Type B pancreatic cell (in vitro differentiated cells): ENCODE results near the gene RNH1. TPM values are rescaled to one million over a fixed set of nuclear protein-coding genes. Genes with fewer than 3 reads are reported as not detected.

ENCODE experiments used
- DNase-seq: peaks from one replicate; pipeline ENCODE4 v3.0.0; 2021; ENCODE audit warnings: mixed read lengths; ENCODE audit not compliant: unreplicated experiment; ENCODE audit errors: extremely low spot score
- H3K27ac Mint-ChIP-seq: 2 replicates; pipeline ENCODE4 v1.8.0; 2021; ENCODE audit warnings: mild to moderate bottlenecking, mixed read lengths
- H3K27me3 Mint-ChIP-seq: 2 replicates; pipeline ENCODE4 v1.8.0; 2021; ENCODE audit warnings: mixed read lengths
- H3K36me3 Mint-ChIP-seq: 2 replicates; pipeline ENCODE4 v1.8.0; 2021; ENCODE audit warnings: mixed read lengths
- H3K4me1 Mint-ChIP-seq: one replicate; pipeline ENCODE4 v1.8.0; 2021; ENCODE audit warnings: mixed read lengths; ENCODE audit not compliant: unreplicated experiment
- H3K4me3 Mint-ChIP-seq: 2 replicates; pipeline ENCODE4 v1.8.0; 2021; ENCODE audit warnings: mild to moderate bottlenecking, mixed read lengths
- H3K9me3 Mint-ChIP-seq: 2 replicates; pipeline ENCODE4 v1.8.0; 2021; ENCODE audit warnings: mixed read lengths
- total RNA-seq: library from RNA; stranded (reverse); gene quantifications from 2 replicates; pipeline ENCODE4 v1.2.1, GENCODE V29; 2021; ENCODE audit warnings: low replicate concordance
- TF ChIP-seq, protein P1 (sequence below): fragments of 200-600 bp; sonication (generic); conservative IDR thresholded peaks from 2 replicates; pipeline ENCODE4 v1.5.0; 2021; ENCODE audit warnings: antibody characterized with exemption, mild to moderate bottlenecking

The RNH1 gene
- total RNA-seq, 1 donor from 2014 or later = 84.5 TPM

DNA sequence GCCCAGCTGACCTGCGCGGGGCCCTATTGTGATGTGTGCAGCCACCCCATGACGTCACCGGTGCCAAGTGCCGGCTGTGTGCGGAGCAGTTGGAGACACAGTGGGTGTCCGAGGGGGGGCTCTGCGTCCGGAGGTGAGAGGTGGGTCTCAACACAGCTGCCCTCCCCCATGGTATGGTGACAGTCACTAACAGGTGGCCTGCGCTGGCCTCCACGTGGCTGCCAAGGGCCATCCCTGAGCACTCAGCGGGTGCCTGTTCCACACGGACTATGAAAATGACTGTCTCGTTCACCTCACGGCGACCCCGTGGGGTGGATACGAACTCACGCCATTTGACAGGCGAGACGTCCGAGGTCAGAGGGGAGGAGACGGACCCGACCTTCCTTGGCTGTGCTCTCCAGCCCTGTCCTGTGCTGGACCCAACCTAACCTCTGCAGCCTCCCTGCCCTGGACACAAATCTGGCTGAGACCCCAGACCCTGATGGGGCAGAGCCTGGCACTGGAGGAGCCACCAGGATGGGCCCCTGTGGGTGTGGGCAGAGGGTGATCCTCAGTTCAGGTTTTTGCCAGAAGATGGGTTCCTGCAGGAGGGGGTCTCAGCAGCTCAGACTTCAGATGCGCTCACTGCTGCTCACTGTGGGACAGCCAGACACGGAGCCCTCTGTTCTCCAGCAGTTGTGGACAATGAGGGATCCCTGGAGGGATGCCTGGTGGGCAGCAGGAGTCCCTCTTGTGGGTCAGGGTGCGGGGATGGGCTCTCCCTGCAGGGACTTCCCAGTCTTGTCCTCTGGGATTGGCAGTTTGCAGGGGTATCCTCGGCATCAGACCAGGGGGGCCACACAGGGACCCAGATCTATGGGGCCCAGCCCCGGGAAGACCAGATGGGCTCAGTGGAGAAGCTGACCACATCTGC, 22.0 kb upstream of the RNH1 start:
- H3K9me3 Mint-ChIP-seq = no peaks in the 10 kb centered on the region
- no peak for DNase-seq
- H3K36me3 Mint-ChIP-seq = no peaks in the 10 kb centered on the region
- TF ChIP-seq, protein P1, sequence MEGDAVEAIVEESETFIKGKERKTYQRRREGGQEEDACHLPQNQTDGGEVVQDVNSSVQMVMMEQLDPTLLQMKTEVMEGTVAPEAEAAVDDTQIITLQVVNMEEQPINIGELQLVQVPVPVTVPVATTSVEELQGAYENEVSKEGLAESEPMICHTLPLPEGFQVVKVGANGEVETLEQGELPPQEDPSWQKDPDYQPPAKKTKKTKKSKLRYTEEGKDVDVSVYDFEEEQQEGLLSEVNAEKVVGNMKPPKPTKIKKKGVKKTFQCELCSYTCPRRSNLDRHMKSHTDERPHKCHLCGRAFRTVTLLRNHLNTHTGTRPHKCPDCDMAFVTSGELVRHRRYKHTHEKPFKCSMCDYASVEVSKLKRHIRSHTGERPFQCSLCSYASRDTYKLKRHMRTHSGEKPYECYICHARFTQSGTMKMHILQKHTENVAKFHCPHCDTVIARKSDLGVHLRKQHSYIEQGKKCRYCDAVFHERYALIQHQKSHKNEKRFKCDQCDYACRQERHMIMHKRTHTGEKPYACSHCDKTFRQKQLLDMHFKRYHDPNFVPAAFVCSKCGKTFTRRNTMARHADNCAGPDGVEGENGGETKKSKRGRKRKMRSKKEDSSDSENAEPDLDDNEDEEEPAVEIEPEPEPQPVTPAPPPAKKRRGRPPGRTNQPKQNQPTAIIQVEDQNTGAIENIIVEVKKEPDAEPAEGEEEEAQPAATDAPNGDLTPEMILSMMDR = no peak
- no peak overlapping the region for H3K4me3 Mint-ChIP-seq
- no peak overlapping the region for H3K27ac Mint-ChIP-seq
- no peaks in the 10 kb centered on the region for H3K27me3 Mint-ChIP-seq
- no peaks in the 10 kb centered on the region for H3K4me1 Mint-ChIP-seq

GRCh38 chr11:528166-528814, 21.2 kb upstream of the RNH1 start:
- Mint-ChIP-seq H3K27ac (no peak overlapping the region), H3K4me3 (no peak overlapping the region), H3K4me1 (no peaks in the 10 kb centered on the region), H3K36me3 (no peaks in the 10 kb centered on the region), H3K9me3 (no peaks in the 10 kb centered on the region), H3K27me3 (no peaks in the 10 kb centered on the region)
- TF ChIP-seq, protein P1 = no peak
- DNase-seq = no peak

GRCh38 chr11:526192-526591, 19.1 kb upstream of the RNH1 start:
- no peak for DNase-seq
- Mint-ChIP-seq H3K36me3 (no peaks in the 10 kb centered on the region), H3K27me3 (no peaks in the 10 kb centered on the region), H3K27ac (no peak overlapping the region), H3K4me1 (no peaks in the 10 kb centered on the region), H3K9me3 (no peaks in the 10 kb centered on the region), H3K4me3 (no peak overlapping the region)
- TF ChIP-seq, protein P1 = no peak

DNA sequence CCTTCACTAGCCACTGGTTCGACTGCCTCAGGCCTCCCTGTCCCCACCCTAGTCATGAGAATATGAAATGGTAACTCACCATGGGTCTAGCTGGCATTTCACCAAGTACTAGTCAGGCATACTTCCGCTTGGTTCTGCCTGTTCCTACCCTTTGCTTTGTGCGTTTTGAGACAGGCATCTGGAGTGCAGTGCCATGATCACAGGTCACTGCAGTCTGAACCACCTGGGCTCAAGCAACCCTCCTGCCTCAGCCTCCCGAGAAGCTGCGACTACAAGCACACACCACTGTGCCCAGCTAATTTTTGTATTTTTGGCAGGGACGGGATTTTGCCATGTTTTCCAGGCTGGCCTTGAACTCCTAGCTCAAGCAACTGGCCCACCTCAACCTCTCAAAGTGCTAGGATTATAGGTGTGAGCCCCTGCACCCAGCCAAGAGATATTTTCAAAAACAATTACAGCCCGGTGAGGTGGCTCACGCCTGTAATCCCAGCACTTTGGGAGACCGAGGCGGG, 14.2 kb upstream of the RNH1 start:
- Mint-ChIP-seq H3K4me3 (no peak overlapping the region), H3K36me3 (peaks cover 15% of the 10 kb centered on the region), H3K27me3 (no peaks in the 10 kb centered on the region), H3K4me1 (peaks cover 3% of the 10 kb centered on the region), H3K27ac (no peak overlapping the region), H3K9me3 (no peaks in the 10 kb centered on the region)
- no peak for DNase-seq
- TF ChIP-seq, protein P1 = no peak

GRCh38 chr11:520428-521176, 13.6 kb upstream of the RNH1 start:
- DNase-seq = no peak
- Mint-ChIP-seq H3K36me3 (peaks cover 19% of the 10 kb centered on the region), H3K4me1 (peaks cover 3% of the 10 kb centered on the region), H3K27me3 (no peaks in the 10 kb centered on the region), H3K27ac (no peak overlapping the region), H3K4me3 (no peak overlapping the region), H3K9me3 (no peaks in the 10 kb centered on the region)
- TF ChIP-seq, protein P1 = peak; percentile 37
